ENCODE measurements around the gene KIF4A.
"Not testable (repeated sequence)": the region's sequence is repeated elsewhere in the genome, so short reads cannot be mapped to it uniquely, and the experiment has no call there.

Gene KIF4A

DNA sequence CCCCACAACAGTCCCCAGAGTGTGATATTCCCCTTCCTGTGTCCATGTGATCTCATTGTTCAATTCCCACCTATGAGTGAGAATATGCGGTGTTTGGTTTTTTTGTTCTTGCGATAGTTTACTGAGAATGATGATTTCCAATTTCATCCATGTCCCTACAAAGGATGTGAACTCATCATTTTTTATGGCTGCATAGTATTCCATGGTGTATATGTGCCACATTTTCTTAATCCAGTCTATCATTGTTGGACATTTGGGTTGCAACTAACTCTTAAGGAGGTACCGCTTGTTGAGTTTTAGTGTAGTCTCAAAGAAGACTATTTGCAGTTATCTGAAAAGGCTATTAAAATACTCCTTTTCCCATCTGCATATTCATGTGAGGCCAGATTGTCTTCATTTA, 110.3 kb downstream of the KIF4A start:
- DNase-seq, result not testable (repeated sequence)

- no peak for DNase-seq
Measured at GRCh38 chrX:70402721-70403120, 112.8 kb downstream of the KIF4A start.

DNA sequence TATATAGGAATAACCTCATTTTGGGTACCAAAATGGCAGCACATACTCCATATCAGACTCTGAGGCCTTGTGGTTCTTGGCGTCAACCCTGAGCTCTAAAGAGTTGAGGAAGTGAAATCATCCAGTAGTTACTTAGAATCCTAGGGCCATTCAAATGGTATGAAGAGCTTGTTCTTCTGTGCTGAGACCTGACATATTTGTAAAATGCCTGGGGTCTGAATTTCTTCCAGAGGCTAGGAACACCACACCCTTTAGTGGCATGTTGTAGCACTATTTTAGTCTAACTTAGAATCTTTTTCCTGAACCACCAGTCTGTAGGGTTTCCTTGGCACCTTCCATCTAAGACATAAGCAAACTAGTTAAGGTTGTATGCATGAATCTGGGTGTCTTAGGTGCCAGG, 115.1 kb downstream of the KIF4A start:
- DNase-seq, result no peak

DNA sequence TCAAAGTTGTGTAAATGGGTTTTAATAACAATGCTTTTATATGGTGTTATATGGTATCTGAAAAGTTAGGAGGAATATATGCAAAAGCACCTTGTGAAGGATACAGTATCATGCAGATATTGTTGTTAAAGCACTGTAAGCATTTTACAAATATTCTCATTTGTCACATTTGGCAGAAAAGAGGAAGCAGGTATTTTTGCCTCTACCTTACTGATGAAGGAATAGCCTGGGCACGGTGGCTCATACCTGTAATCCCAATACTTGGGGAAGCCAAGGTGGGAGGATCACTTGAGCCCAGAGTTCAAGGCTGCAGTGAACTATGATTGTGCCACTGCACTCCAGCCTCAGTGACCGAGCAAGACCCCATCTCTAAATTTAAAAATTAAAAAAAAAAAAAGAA, 121.0 kb downstream of the KIF4A start:
- no peak for DNase-seq

DNA sequence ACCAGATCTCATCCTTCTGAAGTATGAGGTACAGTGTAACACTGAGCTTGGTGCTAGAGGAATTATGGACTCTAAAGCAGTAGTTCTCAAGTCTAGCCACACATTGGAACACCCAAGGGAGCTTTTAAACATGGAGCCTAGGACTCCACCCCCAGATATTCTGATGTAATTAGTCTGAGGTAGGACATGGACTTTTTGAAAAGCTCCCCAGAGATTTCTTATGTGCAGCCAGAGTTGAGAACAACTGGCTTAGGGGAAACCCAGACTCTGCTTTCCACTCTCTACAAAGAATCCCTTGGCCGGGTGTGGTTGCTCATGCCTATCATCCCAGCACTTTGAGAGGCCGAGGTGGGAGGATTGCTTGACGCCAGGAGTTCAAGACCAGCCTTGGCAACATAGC, 121.6 kb downstream of the KIF4A start:
- DNase-seq, result no peak

DNA sequence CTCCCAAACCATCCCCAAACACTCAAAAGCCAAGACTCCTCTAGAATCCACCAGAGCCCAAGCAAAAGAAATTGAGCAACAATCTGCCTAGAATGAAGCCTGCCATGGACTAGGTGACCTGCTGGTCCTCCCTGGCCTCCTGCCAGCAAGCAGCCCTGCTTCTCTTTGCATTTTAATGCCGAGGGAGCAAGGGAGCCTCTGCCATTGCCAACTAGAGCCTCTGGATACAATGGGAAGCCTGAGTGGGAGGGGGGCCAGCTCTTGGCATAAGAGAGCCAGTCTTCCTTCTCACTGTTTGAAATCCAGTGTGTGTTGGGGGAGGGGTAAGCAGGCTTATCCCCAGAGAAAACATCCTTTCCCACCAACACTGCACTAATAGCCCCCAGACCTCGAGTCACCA, 131.7 kb downstream of the KIF4A start:
- no peak for DNase-seq

GRCh38 chrX:70422851-70423341, 133.0 kb downstream of the KIF4A start, which contains the start of gene GDPD2:
Gene GDPD2 (plus strand): TSS chrX:70423314. CDS start chrX:70424985, 1,671 bp downstream.
- no peak for DNase-seq

- DNase-seq, result no peak
Measured at GRCh38 chrX:70423936-70424675, 134.2 kb downstream of the KIF4A start.

DNA sequence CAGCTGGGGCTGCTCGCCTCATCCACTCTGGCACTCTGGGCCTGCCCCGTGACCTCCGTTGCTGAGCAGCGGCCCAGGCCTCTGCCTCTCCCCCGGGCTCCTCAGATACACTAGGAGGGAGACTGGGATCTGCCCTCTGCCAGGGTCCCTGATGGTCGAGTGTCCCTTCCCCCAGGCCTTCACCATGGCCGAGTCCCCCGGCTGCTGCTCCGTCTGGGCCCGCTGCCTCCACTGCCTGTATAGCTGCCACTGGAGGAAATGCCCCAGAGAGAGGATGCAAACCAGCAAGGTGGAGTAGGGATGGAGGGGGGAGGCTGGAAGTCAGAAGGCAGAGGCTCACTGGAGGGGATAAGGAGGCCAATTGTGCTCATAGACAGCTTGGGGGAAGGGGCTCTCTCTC, 134.9 kb downstream of the KIF4A start:
- DNase-seq, result no peak

- no peak for DNase-seq
Measured at GRCh38 chrX:70426286-70427278, 136.7 kb downstream of the KIF4A start.

DNA sequence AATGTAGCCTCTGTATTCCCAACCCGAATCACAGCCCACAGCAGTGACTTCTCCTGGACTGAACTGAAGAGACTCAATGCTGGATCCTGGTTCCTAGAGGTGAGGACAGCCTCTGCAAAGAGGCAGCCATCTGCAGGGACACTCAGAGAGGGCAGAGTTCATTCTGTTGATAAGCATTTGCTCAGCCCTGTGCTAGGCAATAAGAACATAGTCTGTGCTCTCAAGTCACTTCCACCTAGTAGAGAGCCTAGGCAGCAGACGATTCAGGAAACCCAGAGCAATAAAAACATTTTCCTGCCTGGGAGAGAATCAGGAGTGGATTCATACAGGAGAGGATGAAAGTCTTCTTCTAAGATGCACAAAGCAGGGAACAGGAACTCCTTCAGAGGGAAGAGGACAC, 137.5 kb downstream of the KIF4A start:
- no peak for DNase-seq

DNA sequence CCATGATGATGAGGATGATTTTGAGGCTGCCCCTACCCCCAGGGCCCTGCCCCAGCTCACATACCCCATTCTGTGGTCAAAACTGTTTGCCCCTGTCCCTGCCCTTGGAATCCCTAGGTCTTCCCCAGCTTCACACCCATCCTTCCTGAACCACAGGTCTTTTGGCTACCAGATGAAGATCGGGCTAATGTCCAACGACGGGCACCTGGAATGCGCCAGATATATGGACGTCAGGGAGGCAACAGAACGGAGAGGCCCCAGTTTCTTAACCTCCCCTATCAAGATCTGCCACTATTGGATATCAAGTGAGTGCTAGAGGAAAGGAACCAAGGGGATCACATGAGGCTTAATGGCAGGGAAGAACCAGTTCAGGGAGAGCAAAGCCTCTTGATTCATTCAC, 139.9 kb downstream of the KIF4A start:
- DNase-seq, result no peak

DNA sequence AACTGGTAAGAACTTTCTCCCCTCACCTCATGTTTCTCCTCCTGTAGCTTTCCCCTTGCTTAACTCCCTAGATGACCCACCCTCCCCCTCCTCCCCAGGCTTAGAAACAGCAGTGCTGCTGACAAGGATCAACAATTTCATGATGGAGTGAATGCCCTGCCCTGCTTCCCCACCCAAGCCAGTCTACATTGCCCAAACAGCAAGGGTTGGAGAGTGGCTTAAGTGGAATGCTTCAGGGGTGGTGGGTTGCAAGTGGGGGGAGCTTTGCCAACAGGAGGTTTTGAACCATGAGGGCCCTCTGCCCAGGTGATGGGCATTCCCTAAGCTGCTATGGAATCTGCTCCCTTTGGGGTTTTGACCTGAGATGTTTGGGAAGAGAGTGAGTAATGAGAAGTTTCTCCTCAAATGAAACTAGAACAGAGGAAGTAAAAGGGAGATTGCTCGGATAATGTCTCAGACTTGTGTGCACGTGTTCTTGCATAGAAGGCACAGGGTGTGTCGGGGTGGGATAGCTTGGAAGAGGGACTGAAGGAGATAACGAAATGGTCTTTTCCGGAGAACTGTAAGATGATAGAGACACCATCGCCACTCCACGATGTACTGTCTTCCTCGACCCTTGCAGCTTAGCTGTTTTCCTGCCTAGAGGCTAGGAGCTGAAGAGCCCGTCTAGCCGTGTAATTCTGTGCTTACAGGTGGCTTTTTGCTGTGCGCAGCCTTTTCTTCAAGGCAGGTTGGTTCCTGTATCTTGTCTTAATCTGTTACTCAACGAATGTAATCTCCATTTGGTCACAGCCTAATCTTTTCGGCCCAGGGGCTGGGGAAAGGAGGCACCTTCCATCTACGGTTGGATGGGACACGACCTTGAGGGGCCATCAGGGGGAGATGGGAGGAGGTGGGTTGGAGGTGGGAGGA, 143.3 kb downstream of the KIF4A start:
- no peak for DNase-seq

- peak; percentile 79 for DNase-seq
Measured at GRCh38 chrX:70433848-70434351, 144.0 kb downstream of the KIF4A start.

- peak; percentile 72 for DNase-seq
Measured at GRCh38 chrX:70434352-70434866, 144.5 kb downstream of the KIF4A start.

DNA sequence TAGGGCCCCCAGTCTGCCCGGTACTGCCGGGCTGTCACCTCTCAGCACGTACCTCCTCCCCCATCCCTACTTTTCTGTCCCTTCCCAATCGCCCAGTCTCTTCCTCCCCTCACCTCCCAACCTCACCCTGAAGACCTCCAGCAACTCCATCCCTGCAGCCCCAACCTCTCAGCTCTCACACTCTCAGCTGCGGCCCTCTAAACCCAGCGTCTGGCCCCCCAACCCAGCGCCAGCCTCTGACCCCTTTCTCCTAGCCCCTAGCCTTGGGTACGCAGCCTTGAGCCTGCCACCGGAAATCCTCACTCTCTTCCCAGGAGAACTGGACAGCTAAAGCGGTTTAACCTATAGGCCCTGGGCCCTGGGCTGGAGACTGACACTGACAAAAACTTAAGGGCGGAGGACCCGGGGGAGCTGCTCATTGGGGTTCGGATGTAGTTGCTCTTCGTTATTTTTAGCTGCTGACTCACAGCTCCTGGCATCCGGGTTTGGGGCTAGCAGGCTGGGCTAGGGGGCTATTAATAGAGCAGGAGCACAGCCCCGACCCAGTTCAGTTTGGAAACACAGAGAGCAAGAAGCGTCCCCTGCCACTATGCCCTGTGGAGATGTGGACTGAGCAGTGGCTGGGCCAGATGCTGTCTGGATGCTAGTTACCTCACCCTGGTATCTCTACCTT, 145.1 kb downstream of the KIF4A start:
- peak; percentile 13 for DNase-seq

DNA sequence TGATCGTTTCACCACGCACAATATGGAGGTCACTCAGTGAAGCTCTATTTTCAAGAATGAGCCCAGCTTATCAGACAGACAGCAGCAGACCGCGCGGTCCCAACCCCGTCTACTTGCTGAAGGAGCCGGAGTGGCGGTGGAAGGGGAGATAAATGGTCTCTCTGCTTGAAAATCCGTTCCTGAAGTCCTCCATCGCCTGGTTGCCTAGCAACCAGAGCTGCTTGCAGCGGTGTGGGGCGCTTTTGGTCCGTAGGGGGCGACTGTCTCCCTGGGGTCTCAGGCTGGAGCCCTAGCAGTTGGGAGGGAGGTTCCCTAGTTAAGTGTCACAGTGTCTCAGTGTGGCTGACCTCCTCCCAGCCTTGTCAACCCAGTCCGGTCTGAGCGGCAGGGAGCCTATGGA, 146.4 kb downstream of the KIF4A start:
- DNase-seq, result peak; percentile 16

DNA sequence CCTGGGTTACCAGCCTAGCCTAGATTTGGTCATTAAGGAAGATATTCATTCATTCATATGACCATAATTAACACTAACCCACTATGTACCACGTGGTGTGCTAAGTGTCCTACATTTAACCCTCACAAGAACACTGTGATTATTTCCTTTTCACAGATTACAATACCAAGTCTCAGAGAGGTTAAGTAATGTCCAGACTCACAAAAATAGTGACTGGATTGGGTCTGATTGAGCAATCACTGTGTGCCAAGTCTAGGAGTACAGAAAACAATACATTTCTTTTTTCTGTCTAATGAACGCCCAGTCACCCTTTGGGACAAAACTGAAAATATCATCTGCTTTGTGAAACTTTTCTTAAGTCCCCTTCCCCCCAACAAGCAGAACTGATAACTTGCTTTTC, 147.1 kb downstream of the KIF4A start:
- no peak for DNase-seq

GRCh38 chrX:70437921-70438665, 148.2 kb downstream of the KIF4A start:
- DNase-seq, result no peak

GRCh38 chrX:70439016-70439415, 149.1 kb downstream of the KIF4A start:
- DNase-seq, result no peak

GRCh38 chrX:70442224-70442623, 152.3 kb downstream of the KIF4A start:
- DNase-seq, result no peak

Data from CD4-positive, alpha-beta T cell treated with Interferon gamma for 1 hour (primary cell).